CD14-positive monocyte (primary cell): ENCODE data around the gene SPOP. TPM values are rescaled to one million over a fixed set of nuclear protein-coding genes. Genes with fewer than 3 reads are reported as not detected.

ENCODE experiments used
- DNase-seq, 3 donors: peaks; one replicate each; pipeline ENCODE4 v3.0.0-alpha.2; 2011 to 2022
- H2AFZ ChIP-seq: 2 replicates; pipeline ENCODE4 v1.6.0; 2012; ENCODE audit warnings: mild to moderate bottlenecking, low read depth, low read length, inconsistent platforms; ENCODE audit not compliant: insufficient read depth, poor library complexity, severe bottlenecking
- H3K27ac ChIP-seq, 2 donors: 1 replicate in 1 of 2; 2 replicates in 1 of 2; pipeline ENCODE4 v1.5.1; 2012 to 2013; ENCODE audit warnings: low read length in 2 of 2, control low read depth in 1 of 2, inconsistent platforms in 1 of 2, low read depth in 1 of 2, mild to moderate bottlenecking in 1 of 2
- H3K27me3 ChIP-seq, 2 donors: one replicate each; pipeline versions ENCODE4 v1.6.0 to v1.6.1; 2011 to 2013; ENCODE audit warnings: low read length in 2 of 2; ENCODE audit not compliant: control insufficient read depth in 2 of 2, insufficient read depth in 2 of 2
- H3K36me3 ChIP-seq, 2 donors: replicated peaks in 1 of 2; 1 replicate in 1 of 2; 2 replicates in 1 of 2; pipeline versions ENCODE4 v1.5.1 to v1.6.1; 2012 to 2013; ENCODE audit warnings: low read length in 2 of 2, control low read depth in 1 of 2, inconsistent platforms in 1 of 2, mild to moderate bottlenecking in 1 of 2; ENCODE audit not compliant: insufficient read depth in 2 of 2, control insufficient read depth in 1 of 2
- H3K4me1 ChIP-seq, 2 donors: 1 replicate in 1 of 2; 2 replicates in 1 of 2; pipeline versions ENCODE4 v1.5.1 to v1.6.1; 2012 to 2013; ENCODE audit warnings: low read length in 2 of 2, control low read depth in 1 of 2, inconsistent platforms in 1 of 2, mild to moderate bottlenecking in 1 of 2, moderate library complexity in 1 of 2; ENCODE audit not compliant: insufficient read depth in 2 of 2, control insufficient read depth in 1 of 2
- H3K4me2 ChIP-seq: replicated peaks from 2 replicates; pipeline ENCODE3; 2012; ENCODE audit warnings: low read length, moderate library complexity, mild to moderate bottlenecking; ENCODE audit not compliant: poor library complexity, severe bottlenecking; ENCODE audit errors: extremely low read depth
- H3K4me3 ChIP-seq, 3 experiments: fragments of 200-600 bp in 1 of 3; sonication (generic) in 1 of 3; replicated peaks in 1 of 3; 1 replicate in 2 of 3; 2 replicates in 1 of 3; pipeline ENCODE4 v1.5.1; 2011 to 2013; ENCODE audit warnings: low read length in 3 of 3, mild to moderate bottlenecking in 3 of 3, control low read depth in 2 of 3, low read depth in 2 of 3, inconsistent platforms in 1 of 3, moderate library complexity in 1 of 3
- H3K79me2 ChIP-seq: 2 replicates; pipeline ENCODE4 v1.6.0; 2012; ENCODE audit warnings: mild to moderate bottlenecking, control low read depth, inconsistent platforms, low read length, moderate library complexity; ENCODE audit not compliant: insufficient read depth
- H3K9ac ChIP-seq: 2 replicates; pipeline ENCODE4 v1.6.0; 2017; ENCODE audit warnings: low read length, mild to moderate bottlenecking; ENCODE audit not compliant: insufficient read depth, poor library complexity, severe bottlenecking
- H3K9me3 ChIP-seq, 2 donors: replicated peaks in 1 of 2; 1 replicate in 1 of 2; 2 replicates in 1 of 2; pipeline versions ENCODE4 v1.5.1 to v1.6.1; 2012 to 2013; ENCODE audit warnings: low read length in 2 of 2, control low read depth in 1 of 2; ENCODE audit not compliant: control insufficient read depth in 1 of 2, insufficient read depth in 1 of 2
- H4K20me1 ChIP-seq: 2 replicates; pipeline ENCODE4 v1.6.0; 2012; ENCODE audit warnings: mild to moderate bottlenecking, low read length, control low read depth, moderate library complexity; ENCODE audit not compliant: insufficient read depth
- H3K27ac Mint-ChIP-seq, 7 donors: one replicate each; pipeline ENCODE4 v1.8.0; 2020; ENCODE audit warnings: mild to moderate bottlenecking in 7 of 7, mixed read lengths in 7 of 7, moderate library complexity in 6 of 7, inconsistent platforms in 2 of 7
- H3K27me3 Mint-ChIP-seq, 3 donors: one replicate each; pipeline ENCODE4 v1.8.0; 2021 to 2022; ENCODE audit warnings: low read depth in 3 of 3, mild to moderate bottlenecking in 3 of 3, mixed read lengths in 3 of 3, moderate library complexity in 3 of 3, inconsistent platforms in 1 of 3
- H3K36me3 Mint-ChIP-seq, 2 donors: one replicate each; pipeline ENCODE4 v1.8.0; 2020; ENCODE audit warnings: mixed read lengths in 2 of 2, inconsistent platforms in 1 of 2, mild to moderate bottlenecking in 1 of 2
- H3K4me1 Mint-ChIP-seq: one replicate; pipeline ENCODE4 v1.8.0; 2020; ENCODE audit warnings: mild to moderate bottlenecking, mixed read lengths
- H3K4me3 Mint-ChIP-seq, 2 donors: one replicate each; pipeline ENCODE4 v1.8.0; 2020; ENCODE audit warnings: mild to moderate bottlenecking in 2 of 2, mixed read lengths in 2 of 2, moderate library complexity in 1 of 2
- H3K9me3 Mint-ChIP-seq, 7 donors: one replicate each; pipeline ENCODE4 v1.8.0; 2020 to 2022; ENCODE audit warnings: mixed read lengths in 7 of 7, mild to moderate bottlenecking in 6 of 7, moderate library complexity in 6 of 7, inconsistent platforms in 2 of 7
- WGBS: methylation state at CpG from one replicate; pipeline ENCODE4 v1.1.5; 2013; ENCODE audit warnings: missing lambda C conversion rate; ENCODE audit not compliant: insufficient coverage; 5-methylcytosine and 5-hydroxymethylcytosine counted together
- intact Hi-C, 2 donors: fragments of 100-400 bp; cut with micrococcal nuclease; formaldehyde crosslinking; loops; one replicate each; pipeline versions ENCODE4 v1.15.0 to v1.15.1; 2023
- polyA plus RNA-seq, 3 donors: library from polyadenylated mRNA; depleted of rRNA in 1 of 3; unstranded in 2 of 3; stranded (reverse) in 1 of 3; fragments of 300-500 nt in 2 of 3; fragments of >200 nt in 1 of 3; fragmentation: Illumina TruSeq in 2 of 3; gene quantifications; 1 replicate in 2 of 3; 2 replicates in 1 of 3; pipeline ENCODE4 v1.2.3, GENCODE V29; 2012 to 2021
- TF ChIP-seq, protein P1 (sequence below): fragments of 200-600 bp; IDR thresholded peaks from one replicate; pipeline ENCODE4 v1.8.0; 2022; ENCODE audit warnings: antibody characterized with exemption, mild to moderate bottlenecking

Gene SPOP
- polyA plus RNA-seq, 3 donors: 41.3 to 65.5 (median 63.2) TPM

DNA sequence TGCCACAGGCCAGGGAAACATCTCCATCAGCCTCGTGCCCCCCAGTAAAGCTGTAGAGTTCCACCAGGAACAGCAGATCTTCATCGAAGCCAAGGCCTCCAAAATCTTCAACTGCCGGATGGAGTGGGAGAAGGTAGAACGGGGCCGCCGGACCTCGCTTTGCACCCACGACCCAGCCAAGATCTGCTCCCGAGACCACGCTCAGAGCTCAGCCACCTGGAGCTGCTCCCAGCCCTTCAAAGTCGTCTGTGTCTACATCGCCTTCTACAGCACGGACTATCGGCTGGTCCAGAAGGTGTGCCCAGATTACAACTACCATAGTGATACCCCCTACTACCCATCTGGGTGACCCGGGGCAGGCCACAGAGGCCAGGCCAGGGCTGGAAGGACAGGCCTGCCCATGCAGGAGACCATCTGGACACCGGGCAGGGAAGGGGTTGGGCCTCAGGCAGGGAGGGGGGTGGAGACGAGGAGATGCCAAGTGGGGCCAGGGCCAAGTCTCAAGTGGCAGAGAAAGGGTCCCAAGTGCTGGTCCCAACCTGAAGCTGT, 98.9 kb downstream of the SPOP start:
- DNase-seq: no peak
- H2AFZ ChIP-seq: no peak overlapping the region
- H3K9me3 ChIP-seq: no peaks in the 10 kb centered on the region
- H3K27me3 Mint-ChIP-seq: peaks cover 37 to 49% (median 38%) of the 10 kb centered on the region in 3 donors
- TF ChIP-seq, protein P1, sequence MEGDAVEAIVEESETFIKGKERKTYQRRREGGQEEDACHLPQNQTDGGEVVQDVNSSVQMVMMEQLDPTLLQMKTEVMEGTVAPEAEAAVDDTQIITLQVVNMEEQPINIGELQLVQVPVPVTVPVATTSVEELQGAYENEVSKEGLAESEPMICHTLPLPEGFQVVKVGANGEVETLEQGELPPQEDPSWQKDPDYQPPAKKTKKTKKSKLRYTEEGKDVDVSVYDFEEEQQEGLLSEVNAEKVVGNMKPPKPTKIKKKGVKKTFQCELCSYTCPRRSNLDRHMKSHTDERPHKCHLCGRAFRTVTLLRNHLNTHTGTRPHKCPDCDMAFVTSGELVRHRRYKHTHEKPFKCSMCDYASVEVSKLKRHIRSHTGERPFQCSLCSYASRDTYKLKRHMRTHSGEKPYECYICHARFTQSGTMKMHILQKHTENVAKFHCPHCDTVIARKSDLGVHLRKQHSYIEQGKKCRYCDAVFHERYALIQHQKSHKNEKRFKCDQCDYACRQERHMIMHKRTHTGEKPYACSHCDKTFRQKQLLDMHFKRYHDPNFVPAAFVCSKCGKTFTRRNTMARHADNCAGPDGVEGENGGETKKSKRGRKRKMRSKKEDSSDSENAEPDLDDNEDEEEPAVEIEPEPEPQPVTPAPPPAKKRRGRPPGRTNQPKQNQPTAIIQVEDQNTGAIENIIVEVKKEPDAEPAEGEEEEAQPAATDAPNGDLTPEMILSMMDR: no peak
- H3K4me1 Mint-ChIP-seq: peaks cover 14% of the 10 kb centered on the region
- H3K36me3 Mint-ChIP-seq: no peaks in the 10 kb centered on the region
- 95% methylated on average over 13 of the region's 17 CpGs for WGBS
- H3K27me3 ChIP-seq: peaks cover 16 to 39% of the 10 kb centered on the region in 2 donors
- intact Hi-C loops: loop anchor here in 1 of 2 donors (10.0 kb wide), 2 partner anchors 276 to 416 kb away; partner anchors contain the start of gene DLX3
- no peak overlapping the region for H3K9ac ChIP-seq
- H4K20me1 ChIP-seq: no peaks in the 10 kb centered on the region
- H3K27ac ChIP-seq: no peak overlapping the region
- peaks cover 1 to 15% (median 7%) of the 10 kb centered on the region in 7 donors for H3K9me3 Mint-ChIP-seq
- no peaks in the 10 kb centered on the region for H3K36me3 ChIP-seq
- H3K4me3 Mint-ChIP-seq: no peak overlapping the region
- no peak overlapping the region for H3K27ac Mint-ChIP-seq
- no peak overlapping the region for H3K4me3 ChIP-seq
- peaks cover 10 to 19% of the 10 kb centered on the region in 2 donors for H3K4me1 ChIP-seq
- no peaks in the 10 kb centered on the region for H3K79me2 ChIP-seq
- H3K4me2 ChIP-seq: no peak overlapping the region

DNA sequence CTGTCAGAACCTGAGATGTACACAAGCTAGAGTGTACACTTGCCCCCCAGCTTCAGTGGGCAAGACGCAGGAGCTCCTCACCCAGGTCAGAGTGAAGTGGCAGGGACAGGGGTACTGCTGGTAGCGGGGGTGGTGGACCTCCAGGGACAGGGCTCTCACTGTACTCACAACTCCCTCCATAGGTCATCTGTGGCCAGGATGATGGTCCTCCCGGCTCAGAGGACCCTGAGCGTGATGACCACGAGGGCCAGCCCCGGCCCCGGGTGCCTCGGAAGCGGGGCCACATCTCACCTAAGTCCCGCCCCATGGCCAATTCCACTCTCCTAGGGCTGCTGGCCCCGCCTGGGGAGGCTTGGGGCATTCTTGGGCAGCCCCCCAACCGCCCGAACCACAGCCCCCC, 99.5 kb downstream of the SPOP start:
- no peak overlapping the region for H3K9ac ChIP-seq
- H2AFZ ChIP-seq: no peak overlapping the region
- no peaks in the 10 kb centered on the region for H3K36me3 ChIP-seq
- Mint-ChIP-seq H3K36me3 (no peaks in the 10 kb centered on the region), H3K4me3 (no peak overlapping the region), H3K4me1 (peaks cover 11% of the 10 kb centered on the region), H3K27ac (no peak overlapping the region), H3K9me3 (peaks cover 1 to 15% (median 7%) of the 10 kb centered on the region in 7 donors), H3K27me3 (peaks cover 43 to 55% (median 44%) of the 10 kb centered on the region in 3 donors)
- no peaks in the 10 kb centered on the region for H3K79me2 ChIP-seq
- H4K20me1 ChIP-seq: no peaks in the 10 kb centered on the region
- H3K27ac ChIP-seq: no peak overlapping the region
- intact Hi-C loops: loop anchor here in 1 of 2 donors (10.0 kb wide), 2 partner anchors 276 to 416 kb away; partner anchors contain the start of gene DLX3
- H3K4me2 ChIP-seq: no peak overlapping the region
- TF ChIP-seq, protein P1: no peak
- H3K4me3 ChIP-seq: no peak overlapping the region
- H3K9me3 ChIP-seq: no peaks in the 10 kb centered on the region
- peaks cover 10 to 19% of the 10 kb centered on the region in 2 donors for H3K4me1 ChIP-seq
- DNase-seq: no peak
- H3K27me3 ChIP-seq: peaks cover 16 to 45% of the 10 kb centered on the region in 2 donors
- WGBS: 98% methylated on average over 13 of the region's 13 CpGs
